Bronchial epithelial cell (primary cell): ENCODE results near the gene SERPINA4. TPM values are rescaled to one million over a fixed set of nuclear protein-coding genes. Genes with fewer than 3 reads are reported as not detected.
"Not testable (repeated sequence)": the region's sequence is repeated elsewhere in the genome, so short reads cannot be mapped to it uniquely, and the experiment has no call there.

Experiments used
- DNase-seq: peaks from one replicate; pipeline ENCODE4 v3.0.0-alpha.2; 2010; ENCODE audit warnings: low read depth
- FAIRE-seq: peaks from 2 replicates; lab custom pipeline; 2011; peaks lifted over from hg19 to GRCh38; lab: Jason Lieb, UNC
- H3K27me3 ChIP-seq: 2 replicates; pipeline ENCODE4 v1.5.1; 2011; ENCODE audit warnings: low read length; ENCODE audit not compliant: control insufficient read depth, insufficient read depth
- H3K36me3 ChIP-seq: 2 replicates; pipeline ENCODE4 v1.5.1; 2011; ENCODE audit warnings: low read length; ENCODE audit not compliant: control insufficient read depth, insufficient read depth
- H3K4me3 ChIP-seq: 2 replicates; pipeline ENCODE4 v1.5.1; 2011; ENCODE audit warnings: mild to moderate bottlenecking, low read depth, low read length, control low read depth
- CTCF ChIP-seq: IDR thresholded peaks from 2 replicates; pipeline ENCODE4 v1.5.1; 2011; ENCODE audit warnings: mild to moderate bottlenecking, moderate library complexity, low read length, control low read depth, inconsistent platforms; ENCODE audit not compliant: insufficient read depth, severe bottlenecking
- total RNA-seq: library from RNA; depleted of rRNA; stranded (reverse); fragments of >200 nt; gene quantifications from 2 replicates; pipeline ENCODE4 v1.2.1, GENCODE V29; 2014

Gene SERPINA4
- total RNA-seq, 1 donor from 2014 or later, result not detected

GRCh38 chr14:94602722-94603121 is 41.5 kb downstream of the SERPINA4 start:
- no peak for TF ChIP-seq CTCF
- no peak for FAIRE-seq
- Histone ChIP-seq H3K4me3 (no peak overlapping the region), H3K36me3 (no peaks in the 10 kb centered on the region), H3K27me3 (no peaks in the 10 kb centered on the region)
- DNase-seq, result no peak

GRCh38 chr14:94605361-94605760 is 44.1 kb downstream of the SERPINA4 start:
- FAIRE-seq (no peak), DNase-seq (no peak)
- TF ChIP-seq CTCF, result no peak
- no peak overlapping the region for H3K4me3 ChIP-seq
- no peaks in the 10 kb centered on the region for H3K27me3 ChIP-seq
- H3K36me3 ChIP-seq, result no peaks in the 10 kb centered on the region

- not testable (repeated sequence) for DNase-seq, FAIRE-seq, H3K27me3 ChIP-seq, H3K36me3 ChIP-seq, H3K4me3 ChIP-seq
These were observed 47.7 kb downstream of the SERPINA4 start for GRCh38 chr14:94608966-94609365.

- Histone ChIP-seq H3K4me3 (no peak overlapping the region), H3K27me3 (no peaks in the 10 kb centered on the region), H3K36me3 (no peaks in the 10 kb centered on the region)
- DNase-seq (no peak), FAIRE-seq (no peak)
- TF ChIP-seq CTCF, result no peak
These were observed 49.9 kb downstream of the SERPINA4 start for GRCh38 chr14:94611179-94611578.

GRCh38 chr14:94612174-94612573 is 50.9 kb downstream of the SERPINA4 start, which contains the start of gene SERPINA3:
TSS of gene SERPINA3 (plus strand) at chr14:94612391. CDS start at chr14:94614442, 2,051 bp downstream.
- Histone ChIP-seq H3K27me3 (no peaks in the 10 kb centered on the region), H3K4me3 (no peak within 1 kb of the TSS)
- no peak for FAIRE-seq

More at GRCh38 chr14:94612174-94612573, 50.9 kb downstream of the SERPINA4 start, which contains the start of gene SERPINA3:
- no peak for TF ChIP-seq CTCF
- DNase-seq, result no peak
- no peaks in the 10 kb centered on the region for H3K36me3 ChIP-seq
